A673 (cell line): ENCODE data around the gene EIF3K.

Experiments used
- CTCF ChIP-seq: fragments of 300-800, 200-600 bp; sonication (generic); conservative IDR thresholded peaks from 2 replicates; pipeline ENCODE4 v1.5.1; 2017; ENCODE audit warnings: low read depth, mild to moderate bottlenecking, antibody characterized with exemption, low read length, moderate library complexity, mixed read lengths
- EZH2 ChIP-seq: fragments of 200-600 bp; sonication (generic); IDR thresholded peaks from 2 replicates; pipeline ENCODE4 v1.6.1; 2017; ENCODE audit warnings: borderline replicate concordance, low read depth, mild to moderate bottlenecking, mixed read lengths, antibody characterized with exemption, low read length; ENCODE audit not compliant: poor library complexity, severe bottlenecking

DNA sequence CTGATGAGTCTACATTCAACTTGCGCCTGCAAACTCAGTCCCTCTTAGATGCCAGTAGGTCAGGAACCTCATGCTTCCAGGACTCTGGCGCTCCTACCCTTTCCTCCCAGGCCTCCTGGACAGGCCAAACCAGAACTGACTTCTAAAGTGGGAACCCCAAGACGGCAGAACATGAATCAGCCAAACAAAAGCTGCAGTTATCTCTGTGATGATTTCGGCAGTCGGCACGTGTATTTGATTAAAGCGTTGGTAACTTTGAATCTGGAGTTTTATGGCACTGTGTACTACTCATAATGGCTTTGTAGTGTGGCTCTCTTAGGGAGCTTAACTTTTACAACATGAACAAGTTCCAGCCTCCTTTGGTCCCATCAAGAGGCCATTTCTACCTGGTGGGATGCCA is 42.1 kb downstream of the EIF3K start:
- TF ChIP-seq CTCF (no peak), EZH2 (no peak)
